SKM-1 (cell line): ENCODE results near the gene RASSF1.
"Not testable (repeated sequence)": the region's sequence is repeated elsewhere in the genome, so short reads cannot be mapped to it uniquely, and the experiment has no call there.

Experiments used
- DNase-seq: peaks from one replicate; lab custom pipeline; 2025; ENCODE audit not compliant: unreplicated experiment; lab: John Stamatoyannopoulos, UW

Gene RASSF1

DNA sequence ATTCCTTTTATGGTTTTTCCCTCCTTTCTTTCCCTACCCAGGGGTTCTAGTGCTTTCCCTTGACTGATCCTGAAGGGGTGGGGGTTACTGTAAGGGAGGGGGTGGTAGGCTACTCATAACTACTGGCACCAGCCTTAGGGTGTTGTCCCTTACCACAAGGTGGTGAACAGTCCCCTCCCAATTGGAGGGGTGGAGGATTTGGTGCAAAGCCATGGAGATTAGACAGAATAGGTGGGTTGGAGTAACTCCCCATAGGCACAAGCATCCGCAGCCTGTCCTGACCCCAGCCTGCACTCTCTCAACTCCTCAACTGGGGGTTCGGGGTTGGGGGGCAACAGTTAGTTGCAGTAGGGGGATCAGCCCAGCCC lies 15.5 kb downstream of the RASSF1 start:
- DNase-seq: no peak

DNA sequence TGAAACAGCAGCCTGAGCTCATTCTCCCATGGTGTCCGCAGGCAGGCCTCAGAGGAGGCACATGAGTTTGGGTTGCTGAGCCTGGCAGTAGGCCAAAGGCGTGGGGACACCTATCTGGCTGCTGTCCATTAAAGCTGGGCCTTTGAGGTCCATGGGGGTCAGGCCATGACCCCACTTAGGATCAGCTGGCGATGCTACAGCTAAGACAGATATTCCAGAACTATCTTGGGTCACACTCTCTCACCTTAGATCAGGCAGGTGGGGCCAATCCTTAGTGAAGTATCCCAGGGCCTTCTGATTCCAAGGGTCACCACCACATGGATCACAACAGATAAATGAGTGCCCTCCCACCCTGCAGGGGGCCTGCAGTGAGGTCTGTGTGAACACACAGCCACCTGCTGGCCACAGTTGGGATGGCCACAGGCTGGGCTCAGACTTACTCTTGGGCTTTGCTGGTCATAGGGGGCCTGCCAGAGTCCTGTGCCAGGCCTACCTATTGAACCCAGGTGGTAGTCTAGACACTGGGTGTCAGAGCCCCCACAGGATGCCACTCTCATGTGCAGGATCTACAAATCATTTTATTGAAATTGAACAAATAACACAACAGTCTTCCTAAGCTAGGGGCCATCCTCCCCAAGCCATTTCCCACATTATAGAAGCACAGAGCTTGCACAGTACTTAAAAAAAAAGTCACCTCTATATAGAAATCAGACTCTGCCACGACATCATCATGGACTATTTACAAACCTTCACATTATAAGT lies 16.1 kb downstream of the RASSF1 start:
- DNase-seq: no peak

DNA sequence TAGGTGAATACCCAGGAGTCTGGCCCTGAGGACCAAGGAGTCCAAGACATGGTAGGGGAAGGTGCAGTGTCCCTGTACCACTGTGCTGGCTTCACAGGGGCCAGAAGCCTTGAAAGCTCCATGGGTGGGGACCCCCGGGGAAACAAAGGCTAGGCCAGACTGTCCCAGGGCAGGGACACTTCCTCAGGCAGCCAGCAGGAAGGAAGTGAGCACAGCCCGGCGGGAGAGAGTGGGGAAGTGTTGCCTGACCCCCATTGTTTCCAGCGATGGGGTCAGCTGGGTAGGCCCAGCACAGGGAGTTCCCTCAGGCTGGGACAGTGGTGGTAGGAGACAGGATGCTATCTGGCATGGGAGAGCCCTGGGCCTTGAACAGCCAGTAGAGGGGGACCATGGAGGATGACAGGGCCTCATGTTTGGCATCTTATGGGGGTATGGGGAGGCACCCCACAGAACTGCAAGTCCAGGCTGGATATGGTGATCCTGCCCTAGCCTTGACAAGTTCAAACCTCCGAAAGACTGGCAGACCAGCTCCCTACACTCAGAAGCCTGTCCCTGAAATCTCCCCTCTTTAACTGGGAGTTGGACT lies 16.9 kb downstream of the RASSF1 start:
- DNase-seq: no peak

DNA sequence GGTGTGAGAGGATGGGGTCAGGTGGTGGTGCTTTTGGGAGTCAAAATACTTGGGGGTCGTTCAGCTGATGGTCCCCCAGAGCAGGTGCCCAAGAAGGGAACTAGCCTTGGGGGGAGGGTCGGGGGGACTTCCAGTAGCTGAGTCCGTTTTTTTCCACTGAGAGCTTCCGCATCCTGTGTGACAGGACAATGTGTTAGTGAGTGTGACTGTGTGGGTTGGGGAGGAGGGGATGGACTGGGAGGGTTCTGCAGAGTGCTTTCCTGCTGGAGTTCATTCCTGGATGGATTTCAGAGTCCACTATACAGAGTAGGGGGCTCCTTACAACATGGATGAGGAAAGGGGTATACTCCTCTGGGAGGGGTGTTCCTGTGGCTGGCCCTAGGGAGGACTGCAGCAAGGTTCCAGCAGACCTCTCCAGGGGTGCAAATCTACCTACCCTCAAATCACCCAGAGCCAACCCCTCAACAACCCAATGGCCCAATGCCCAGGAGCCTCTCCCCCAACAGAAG lies 17.5 kb downstream of the RASSF1 start:
- no peak for DNase-seq

- no peak for DNase-seq
Observed at GRCh38 chr3:50322386-50323091, 18.1 kb downstream of the RASSF1 start, which contains the start of gene HYAL2. HYAL2 (minus strand) TSS chr3:50322745; CDS start chr3:50320489, 2,256 bp downstream.

DNA sequence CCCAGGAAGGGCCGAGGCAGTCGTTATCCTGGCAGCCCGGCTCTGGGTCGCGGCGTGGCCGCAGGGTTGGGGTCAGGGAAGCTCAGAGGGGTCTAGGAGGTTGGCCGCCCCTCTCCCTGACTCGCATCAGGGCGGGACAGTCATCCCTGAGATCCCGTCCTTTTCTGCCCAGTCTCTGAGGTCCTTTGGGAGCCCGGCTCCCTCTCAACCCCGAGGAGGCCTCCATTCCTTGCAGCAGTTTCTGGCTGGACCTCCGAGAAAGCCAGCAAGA lies 18.6 kb downstream of the RASSF1 start:
- no peak for DNase-seq

DNA sequence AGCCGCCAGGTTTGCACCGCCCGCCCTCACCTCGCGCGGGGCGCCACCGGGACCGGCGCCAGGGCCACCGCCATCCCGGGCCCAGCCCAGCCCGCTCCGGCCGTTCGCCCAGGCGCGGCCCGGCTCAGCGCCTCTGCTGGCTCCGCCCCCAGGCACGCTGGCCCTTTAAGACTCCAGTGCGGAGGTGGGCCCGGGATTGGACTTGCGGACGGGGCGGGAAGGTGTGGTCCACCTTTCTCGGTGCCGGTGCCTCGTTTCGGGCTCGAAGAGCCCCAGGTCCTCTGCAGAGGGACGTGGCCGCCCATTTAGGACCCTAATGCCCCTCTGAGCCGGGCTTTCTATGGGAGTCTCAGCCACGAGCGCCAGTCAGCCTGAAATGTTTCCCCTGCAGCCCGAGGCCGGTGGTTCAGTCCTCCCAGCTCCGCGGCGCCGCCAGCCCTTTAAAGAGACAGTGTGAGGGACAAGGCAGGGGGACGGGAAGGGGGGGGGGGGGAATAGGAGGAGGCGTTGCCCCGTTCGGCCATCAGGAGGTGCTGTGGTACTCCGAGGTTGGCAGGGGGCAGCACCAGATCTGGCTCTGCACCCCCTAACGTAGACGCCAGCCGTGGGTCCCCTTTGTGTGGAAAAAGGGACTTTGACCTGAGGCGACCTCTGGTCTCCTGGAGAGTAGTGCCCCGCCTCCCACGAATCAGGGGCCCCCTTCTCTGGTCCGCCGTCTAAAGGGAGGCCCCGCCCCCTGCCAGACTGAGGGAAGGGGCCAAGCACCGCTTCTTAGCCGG lies 19.1 kb downstream of the RASSF1 start:
- DNase-seq: peak; percentile 73

- DNase-seq: no peak
Observed at GRCh38 chr3:50320853-50321335, 19.7 kb downstream of the RASSF1 start.

- no peak for DNase-seq
Observed at GRCh38 chr3:50319894-50320625, 20.6 kb downstream of the RASSF1 start.

DNA sequence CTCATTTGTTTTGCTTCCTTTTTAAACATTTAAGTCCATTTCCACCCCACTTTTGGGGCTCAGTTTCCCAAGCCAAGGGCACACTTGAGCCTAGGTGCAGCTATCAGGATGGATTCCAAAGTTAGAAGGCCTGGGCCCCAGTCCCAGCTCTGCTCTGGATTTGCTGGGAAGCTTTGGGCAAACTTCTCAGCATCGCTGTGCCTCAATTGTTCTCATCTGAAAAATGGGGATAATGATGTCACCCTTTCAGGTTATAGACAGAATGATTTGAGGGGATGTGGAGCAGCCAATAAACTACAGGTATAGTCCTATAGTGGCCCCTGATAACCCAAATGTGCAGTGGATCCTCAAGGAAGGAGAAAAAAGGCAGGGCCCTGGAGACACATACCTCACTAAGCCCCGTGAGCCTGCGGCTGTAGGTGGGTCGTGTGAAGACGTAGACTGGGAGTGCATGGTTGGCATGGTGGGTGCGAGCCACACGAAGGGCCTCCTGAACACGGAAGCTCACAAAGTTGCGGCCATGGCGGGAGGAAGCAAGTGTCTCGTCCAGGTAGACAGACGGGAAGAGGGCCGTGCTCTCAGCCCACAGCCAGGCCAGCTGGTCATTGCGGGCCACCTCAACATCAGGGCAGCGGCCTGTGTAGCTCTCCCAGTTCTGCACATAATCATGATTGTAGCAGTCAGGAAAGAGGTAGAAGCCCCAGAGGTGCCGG lies 21.3 kb downstream of the RASSF1 start:
- no peak for DNase-seq

DNA sequence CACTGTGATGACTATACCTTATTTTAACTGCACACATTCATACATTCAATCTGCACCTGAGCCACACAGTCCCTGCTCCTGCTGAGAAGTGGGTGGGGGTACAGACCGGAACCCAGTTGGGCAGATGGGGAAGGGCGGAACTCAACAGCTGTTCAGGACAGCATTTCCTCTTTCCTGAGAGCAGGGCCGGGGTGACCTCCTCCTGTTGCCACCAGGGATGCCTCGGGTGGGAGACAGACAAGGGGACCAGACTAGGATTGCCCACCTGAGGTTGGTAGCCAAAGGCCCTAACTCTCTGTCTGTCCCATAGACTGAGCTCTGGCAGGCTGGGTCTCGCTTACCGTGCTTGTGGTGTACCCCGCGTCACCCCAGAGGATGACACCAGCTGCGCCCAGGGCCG lies 22.0 kb downstream of the RASSF1 start:
- DNase-seq: no peak

DNA sequence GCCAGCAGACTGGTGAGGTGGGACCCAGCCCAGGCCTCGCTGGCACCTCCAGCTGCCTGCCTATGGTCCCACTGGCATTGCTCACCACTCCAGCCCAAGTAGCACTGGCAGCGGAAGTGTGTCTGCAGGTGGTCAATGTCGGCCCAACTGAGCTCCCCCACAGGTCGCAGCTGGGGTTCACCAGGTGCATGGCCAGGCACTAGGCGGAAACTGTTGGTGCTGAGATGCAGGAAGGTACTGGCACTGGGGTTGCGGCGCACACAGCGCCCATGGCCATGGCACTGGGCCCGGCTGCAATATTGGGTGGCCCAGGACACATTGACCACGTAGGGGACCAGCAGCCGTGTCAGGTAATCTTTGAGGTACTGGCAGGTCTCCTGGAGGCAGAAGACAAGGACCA lies 22.5 kb downstream of the RASSF1 start:
- no peak for DNase-seq

GRCh38 chr3:50317300-50317699 lies 23.3 kb downstream of the RASSF1 start:
- no peak for DNase-seq

- no peak for DNase-seq
Observed at GRCh38 chr3:50316657-50317242, 23.9 kb downstream of the RASSF1 start.

DNA sequence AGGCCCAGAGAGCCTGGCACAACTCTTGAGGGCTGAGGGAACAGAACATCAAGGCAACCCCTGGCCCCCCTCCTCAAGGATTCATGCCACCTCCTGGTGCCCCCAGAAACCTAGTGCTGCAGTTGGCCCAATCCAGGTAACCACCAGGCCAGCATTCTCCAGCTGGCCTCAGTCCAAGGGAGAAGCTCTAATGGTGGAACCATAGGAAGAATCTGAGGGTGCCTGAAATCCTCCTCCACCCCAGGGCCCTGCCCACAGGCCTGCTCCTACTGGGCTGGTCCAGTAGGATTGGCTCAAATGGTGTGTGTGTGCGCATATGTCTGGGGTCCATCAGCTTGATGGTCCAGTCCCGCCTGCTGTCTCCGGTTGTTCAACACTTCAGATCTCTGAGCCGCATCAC lies 25.8 kb downstream of the RASSF1 start:
- no peak for DNase-seq

DNA sequence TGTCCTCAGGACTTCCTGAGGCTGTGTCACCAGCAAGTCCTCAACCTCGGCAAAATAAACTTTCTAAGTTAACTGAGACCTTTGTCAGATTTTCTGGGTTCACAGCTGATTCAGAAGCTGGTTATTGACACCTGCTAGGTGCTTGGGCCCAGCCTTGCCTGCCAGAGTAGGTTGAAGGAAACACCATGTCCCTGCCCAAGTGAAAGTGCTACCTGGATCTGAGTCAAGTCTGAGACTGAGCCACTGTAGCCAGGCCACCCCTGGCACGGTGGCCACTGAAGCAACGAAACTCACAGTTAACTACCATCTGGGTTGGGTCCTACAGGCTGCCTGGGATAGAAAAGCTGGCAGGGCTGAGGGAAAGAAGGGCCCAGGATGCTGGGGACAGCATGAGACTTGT lies 26.3 kb downstream of the RASSF1 start:
- DNase-seq: no peak

- not testable (repeated sequence) for DNase-seq
Observed at GRCh38 chr3:50312041-50312440, 28.6 kb downstream of the RASSF1 start.

GRCh38 chr3:50304601-50305000 lies 36.0 kb downstream of the RASSF1 start:
- no peak for DNase-seq

DNA sequence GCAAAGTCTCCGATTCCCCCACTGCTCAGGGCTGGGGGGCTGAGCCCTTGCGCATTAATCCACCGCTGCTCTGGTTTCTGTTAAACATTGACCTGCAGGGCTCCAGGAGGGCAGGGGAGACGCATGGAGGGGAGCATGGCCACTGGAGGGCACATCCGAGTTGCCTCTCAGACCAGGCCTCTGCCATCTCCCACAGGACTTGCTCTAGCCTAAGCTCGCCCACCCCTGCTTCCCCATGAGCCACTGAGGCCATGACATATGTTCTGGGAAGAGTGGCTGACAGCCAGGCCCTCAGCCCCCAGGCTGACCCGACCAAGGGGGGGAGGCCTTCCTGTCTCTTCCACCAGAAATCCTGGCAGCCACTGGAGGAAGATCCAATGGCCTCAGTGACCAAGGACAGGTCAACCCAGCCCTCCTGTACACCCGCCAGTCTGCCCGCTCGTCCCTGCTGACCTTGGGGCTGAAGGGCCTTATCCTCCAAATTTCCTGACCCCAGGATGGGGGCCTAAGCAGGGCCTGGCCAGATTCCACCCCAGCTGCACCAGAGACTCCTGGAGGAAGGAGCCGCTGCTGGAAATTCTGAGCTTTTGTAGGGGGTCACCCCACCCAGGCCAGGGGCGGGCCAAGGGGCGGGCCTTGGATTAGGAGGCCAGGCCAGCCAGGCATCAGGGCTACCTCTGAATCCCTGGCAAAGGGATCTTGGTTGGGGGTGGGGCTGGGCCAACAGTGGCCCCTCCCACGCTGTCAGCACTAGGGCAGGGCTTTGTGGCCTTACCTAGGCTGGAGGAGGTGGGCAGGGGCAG lies 37.4 kb downstream of the RASSF1 start, which contains the start of gene HYAL1:
Gene HYAL1, minus strand, starts transcription at position 562 of the 803 bp plus-strand sequence. CDS start 618 bp downstream, outside the sequence.
- no peak for DNase-seq
